Measurements from ENCODE around the gene KATNAL1.
"Not testable (repeated sequence)": the region's sequence is repeated elsewhere in the genome, so short reads cannot be mapped to it uniquely, and the experiment has no call there.

The KATNAL1 gene

GRCh38 chr13:30212256-30212655 is 95.1 kb downstream of the KATNAL1 start:
- no peak for DNase-seq (ENCODE audit: low read depth in 2 of 2)

DNA sequence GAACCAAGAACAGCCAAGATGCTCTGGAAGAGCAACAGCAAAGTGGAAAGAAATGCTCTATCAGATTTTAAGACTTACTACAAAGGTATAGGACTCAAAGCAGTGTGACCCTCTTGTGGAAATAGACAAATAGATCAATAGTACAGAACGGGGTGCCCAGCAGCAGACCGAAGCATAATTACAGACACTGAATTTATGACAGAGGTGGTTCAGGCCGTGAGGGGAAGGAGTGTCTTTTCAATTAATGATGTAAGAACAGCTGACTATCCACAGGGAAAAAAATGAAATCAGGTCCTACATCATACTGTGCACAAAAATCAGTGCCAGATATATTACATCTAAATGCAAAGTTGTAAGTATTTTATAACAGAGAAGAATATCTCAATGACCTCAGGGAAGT is 95.6 kb downstream of the KATNAL1 start:
- no peak for DNase-seq (ENCODE audit: low read depth in 2 of 2)

DNA sequence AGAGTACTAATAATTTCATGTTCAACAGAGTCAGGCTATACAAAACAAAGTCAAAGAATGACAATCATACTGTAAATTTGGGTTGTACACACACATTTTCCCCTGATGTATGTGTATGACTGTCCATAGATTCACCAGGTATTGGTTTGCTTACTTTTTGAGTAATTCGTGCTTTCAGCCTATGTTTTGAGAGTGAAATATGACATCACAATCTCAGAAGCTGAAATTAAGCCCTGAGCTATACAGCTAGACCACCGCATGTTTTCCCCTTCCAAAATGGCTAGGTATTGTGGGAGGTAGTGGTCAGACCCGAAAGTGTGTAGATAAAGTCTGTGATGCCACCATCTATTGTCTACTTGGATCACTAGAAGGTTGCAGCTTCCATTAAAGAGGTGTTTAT is 102.8 kb downstream of the KATNAL1 start:
- DNase-seq (ENCODE audit: low read depth in 2 of 2), result no peak

DNA sequence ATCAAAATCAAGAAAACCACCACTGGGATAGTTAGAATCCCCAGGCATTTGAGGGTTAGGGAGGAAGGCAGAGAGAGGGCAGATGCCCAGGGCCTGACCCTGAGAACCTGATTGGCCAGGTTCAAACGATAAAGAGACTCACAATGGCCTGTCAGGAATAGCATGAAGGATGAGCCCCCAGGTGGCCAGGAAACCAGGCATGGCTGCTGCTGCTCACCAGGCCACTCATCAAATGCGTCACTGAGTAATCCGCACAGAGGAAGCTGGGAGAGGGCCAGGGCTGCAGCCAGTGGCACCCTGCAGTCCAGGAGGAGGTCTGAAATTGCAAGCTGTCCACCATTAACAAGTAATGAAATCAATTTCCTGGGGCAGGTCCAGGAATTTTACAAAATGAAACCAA is 111.3 kb downstream of the KATNAL1 start:
- no peak for DNase-seq (ENCODE audit: low read depth in 2 of 2)

GRCh38 chr13:30194906-30195305 is 112.4 kb downstream of the KATNAL1 start:
- no peak for DNase-seq (ENCODE audit: low read depth in 2 of 2)

GRCh38 chr13:30193279-30194234 is 113.8 kb downstream of the KATNAL1 start:
- DNase-seq (ENCODE audit: low read depth in 2 of 2), result no peak

DNA sequence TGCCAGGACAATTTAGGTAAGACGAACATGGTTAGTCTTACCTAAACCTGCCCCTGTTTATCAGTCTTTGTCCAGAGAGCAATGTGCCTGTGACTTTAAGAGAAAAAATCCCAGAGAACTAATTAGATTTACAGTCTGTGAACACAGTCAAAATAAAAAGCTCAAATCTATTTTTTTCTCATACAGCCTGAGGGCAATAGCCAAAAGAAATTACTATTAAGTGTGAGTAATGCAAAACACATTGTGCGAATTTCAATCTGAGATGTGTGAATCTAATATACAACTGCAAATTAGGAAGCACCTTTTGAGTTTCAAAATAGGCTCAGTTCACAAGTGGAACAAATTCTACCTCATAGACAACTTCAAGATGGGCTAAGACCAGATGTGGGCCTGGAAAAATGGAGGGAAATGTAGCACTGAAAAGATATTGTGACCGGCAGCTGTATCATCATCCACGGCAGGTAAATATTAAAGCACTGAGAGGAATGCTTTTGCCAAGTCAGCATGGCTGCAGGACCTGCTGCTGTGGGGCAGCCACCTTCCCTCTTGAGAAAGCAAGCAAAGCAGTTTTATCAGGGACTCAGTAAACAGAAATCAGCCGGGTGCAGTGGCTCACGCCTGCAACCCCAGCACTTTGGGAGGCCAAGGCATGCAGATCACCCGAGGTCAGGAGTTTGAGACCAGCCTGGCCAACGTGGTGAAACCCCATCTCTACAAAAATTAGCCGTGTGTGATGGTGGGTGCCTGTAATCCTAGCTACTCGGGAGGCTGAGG is 114.8 kb downstream of the KATNAL1 start:
- no peak for DNase-seq (ENCODE audit: low read depth in 2 of 2)

DNA sequence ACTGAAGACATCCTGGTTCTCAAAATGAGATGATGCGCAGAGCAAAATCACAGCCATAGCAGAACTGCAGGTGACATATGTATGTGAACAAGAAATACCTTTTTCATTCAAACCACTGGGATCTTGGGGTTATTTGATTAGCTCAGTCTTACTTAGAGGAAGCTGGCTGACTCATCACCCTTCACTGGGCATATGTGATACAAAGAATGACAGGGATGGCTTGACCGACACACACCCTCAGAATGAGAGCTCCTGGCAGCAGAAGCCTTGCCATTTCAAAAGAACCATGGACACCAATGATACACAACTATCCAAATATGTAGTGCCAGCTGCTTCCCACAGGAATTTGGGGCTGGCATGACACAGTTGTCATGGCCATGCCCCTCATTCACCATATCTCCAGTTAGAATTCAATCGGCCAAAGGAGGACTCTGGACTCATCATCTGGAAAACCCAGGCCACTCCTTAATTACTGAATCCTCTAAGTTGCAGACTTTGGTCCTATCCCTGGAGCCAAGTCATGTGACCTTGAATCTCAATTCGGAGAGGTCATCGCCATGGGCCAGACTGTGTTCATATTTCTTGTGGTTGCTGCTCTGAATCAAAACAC is 115.8 kb downstream of the KATNAL1 start:
- DNase-seq (ENCODE audit: low read depth in 2 of 2), result no peak

- DNase-seq (ENCODE audit: low read depth in 2 of 2), result no peak
Observed at GRCh38 chr13:30186634-30187415, 120.5 kb downstream of the KATNAL1 start.

- no peak for DNase-seq (ENCODE audit: low read depth in 2 of 2)
Observed at GRCh38 chr13:30181888-30182651, 125.3 kb downstream of the KATNAL1 start.

DNA sequence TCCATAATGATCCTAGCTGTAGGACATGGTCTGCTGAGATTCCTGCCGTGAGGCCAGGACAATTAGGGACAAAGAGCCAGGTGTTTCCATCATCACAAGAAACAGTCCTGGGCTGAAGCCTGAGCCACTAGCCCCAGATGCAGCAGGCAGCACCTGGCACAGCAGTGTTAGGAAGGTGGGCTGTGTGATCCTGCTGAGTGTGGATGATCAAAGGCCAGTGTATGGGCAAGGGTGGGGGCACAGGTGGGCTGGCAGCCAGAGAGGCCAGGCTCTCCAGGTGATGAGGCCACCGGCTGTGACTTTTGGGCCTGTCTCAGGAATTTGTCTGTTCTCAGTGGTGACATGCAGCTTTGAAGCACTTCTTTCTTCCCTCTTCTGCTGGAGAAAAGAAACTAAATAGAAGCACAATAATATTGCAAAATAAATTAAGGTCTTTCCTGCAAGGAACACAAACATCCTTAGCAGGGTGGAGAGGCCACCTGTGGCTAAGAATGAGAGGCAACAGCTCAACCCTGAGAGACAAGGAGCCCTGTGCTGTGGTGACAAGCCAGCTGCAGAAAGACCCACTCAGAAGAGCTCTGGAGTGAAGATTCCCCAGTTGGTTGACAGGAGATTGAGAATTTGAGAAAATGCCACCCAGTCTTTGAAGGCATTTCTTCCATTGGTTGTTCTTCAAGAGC is 127.6 kb downstream of the KATNAL1 start:
- DNase-seq (ENCODE audit: low read depth in 2 of 2), result no peak

DNA sequence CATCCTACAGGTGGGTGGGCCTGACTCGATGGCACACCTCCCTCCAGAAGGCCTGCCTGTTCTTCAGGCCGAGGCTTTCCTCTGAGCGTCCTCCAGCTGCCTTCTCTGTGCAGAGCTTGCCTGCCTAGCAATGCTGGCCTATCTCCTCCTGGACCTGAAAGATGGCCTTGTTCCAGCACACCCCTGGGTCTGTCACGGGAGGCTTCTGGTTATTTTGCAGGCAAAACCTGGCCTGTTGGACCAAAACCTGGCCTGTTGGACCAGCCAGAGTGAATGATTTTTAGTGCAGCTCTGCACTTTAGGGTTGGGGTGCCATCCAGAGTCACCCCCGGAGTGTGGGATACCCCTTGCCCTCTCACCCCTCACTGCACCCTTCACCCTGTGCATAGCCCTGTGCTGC is 128.4 kb downstream of the KATNAL1 start:
- no peak for DNase-seq (ENCODE audit: low read depth in 2 of 2)

GRCh38 chr13:30175166-30175565 is 132.2 kb downstream of the KATNAL1 start:
- no peak for DNase-seq (ENCODE audit: low read depth in 2 of 2)

GRCh38 chr13:30174250-30174649 is 133.1 kb downstream of the KATNAL1 start:
- DNase-seq (ENCODE audit: low read depth in 2 of 2), result not testable (repeated sequence)

- no peak for DNase-seq (ENCODE audit: low read depth in 2 of 2)
Observed at GRCh38 chr13:30173303-30173610, 134.1 kb downstream of the KATNAL1 start.

- DNase-seq (ENCODE audit: low read depth in 2 of 2), result no peak
Observed at GRCh38 chr13:30172593-30173302, 134.6 kb downstream of the KATNAL1 start.

- DNase-seq (ENCODE audit: low read depth in 2 of 2), result no peak
Observed at GRCh38 chr13:30170569-30170968, 136.8 kb downstream of the KATNAL1 start.

GRCh38 chr13:30169442-30169841 is 137.9 kb downstream of the KATNAL1 start:
- DNase-seq (ENCODE audit: low read depth in 2 of 2), result no peak

DNA sequence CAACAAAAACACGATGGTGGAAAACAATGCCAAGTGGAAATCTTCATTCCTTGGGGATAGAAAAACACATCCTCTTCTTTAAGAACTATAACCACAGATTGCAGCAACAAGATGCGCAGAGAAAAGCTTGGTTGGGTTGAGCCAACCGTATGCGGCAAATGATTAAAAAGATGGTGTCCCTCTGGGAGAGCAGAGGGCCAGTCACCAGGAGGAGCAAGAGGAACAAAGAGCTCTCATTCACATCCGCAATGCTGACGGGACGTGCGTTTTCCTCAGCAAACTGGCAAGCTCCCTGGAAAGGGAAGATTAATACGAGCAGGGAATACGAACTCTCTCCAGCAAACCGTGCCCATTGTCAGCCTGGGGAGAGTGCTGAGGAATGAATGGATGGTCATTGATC is 141.6 kb downstream of the KATNAL1 start:
- DNase-seq (ENCODE audit: low read depth in 2 of 2), result no peak

- DNase-seq (ENCODE audit: low read depth in 2 of 2), result no peak
Observed at GRCh38 chr13:30165071-30165470, 142.3 kb downstream of the KATNAL1 start.
